H9 (cell line): ENCODE results near the gene ZFP64. TPM values are rescaled to one million over a fixed set of nuclear protein-coding genes. Genes with fewer than 3 reads are reported as not detected.

Source experiments
- DNase-seq: peaks from one replicate; pipeline ENCODE4 v3.0.0-alpha.2; 2017
- H2AFZ ChIP-seq: one replicate; pipeline ENCODE4 v1.6.1; 2013; ENCODE audit warnings: mild to moderate bottlenecking, low read length, control low read depth, moderate library complexity
- H2AK5ac ChIP-seq: 2 replicates; pipeline ENCODE4 v1.6.1; 2013; ENCODE audit warnings: low read length, control low read depth, mixed read lengths; ENCODE audit not compliant: insufficient read length
- H2BK120ac ChIP-seq: one replicate; pipeline ENCODE4 v1.6.1; 2013; ENCODE audit warnings: low read depth, mild to moderate bottlenecking, low read length, control low read depth, inconsistent platforms; ENCODE audit not compliant: poor library complexity, severe bottlenecking
- H2BK12ac ChIP-seq: 2 replicates; pipeline ENCODE4 v1.6.1; 2013; ENCODE audit warnings: low read length, control low read depth, mixed read lengths, low read depth; ENCODE audit not compliant: insufficient read length
- H2BK15ac ChIP-seq: 2 replicates; pipeline ENCODE4 v1.6.1; 2013; ENCODE audit warnings: low read depth, low read length, control low read depth
- H2BK20ac ChIP-seq: one replicate; pipeline ENCODE4 v1.6.1; 2013; ENCODE audit warnings: low read depth, mild to moderate bottlenecking, low read length, control low read depth, inconsistent platforms; ENCODE audit not compliant: poor library complexity, severe bottlenecking
- H2BK5ac ChIP-seq: 2 replicates; pipeline ENCODE4 v1.6.1; 2013; ENCODE audit warnings: low read length, control low read depth, mixed read lengths; ENCODE audit not compliant: insufficient read length
- H3K14ac ChIP-seq: 2 replicates; pipeline ENCODE4 v1.6.1; 2013; ENCODE audit warnings: low read length, control low read depth; ENCODE audit not compliant: insufficient read depth
- H3K18ac ChIP-seq: 2 replicates; pipeline ENCODE4 v1.6.1; 2013; ENCODE audit warnings: low read depth, mild to moderate bottlenecking, mixed read lengths, low read length, control low read depth; ENCODE audit not compliant: insufficient read length
- H3K23ac ChIP-seq: 2 replicates; pipeline ENCODE4 v1.6.1; 2013; ENCODE audit warnings: low read length, control low read depth, mixed read lengths, low read depth; ENCODE audit not compliant: insufficient read length
- H3K23me2 ChIP-seq: 2 replicates; pipeline ENCODE4 v1.6.1; 2013; ENCODE audit warnings: low read depth, mild to moderate bottlenecking, mixed read lengths, low read length, control low read depth; ENCODE audit not compliant: insufficient read length, poor library complexity, severe bottlenecking
- H3K27ac ChIP-seq: 2 replicates; pipeline ENCODE4 v1.5.1; 2013; ENCODE audit warnings: low read length, control low read depth, mixed read lengths, low read depth; ENCODE audit not compliant: insufficient read length
- H3K27me3 ChIP-seq: 2 replicates; pipeline ENCODE4 v1.6.1; 2013; ENCODE audit warnings: low read length, control low read depth, inconsistent platforms; ENCODE audit not compliant: insufficient read depth
- H3K4ac ChIP-seq: 2 replicates; pipeline ENCODE4 v1.6.1; 2013; ENCODE audit warnings: low read depth, mild to moderate bottlenecking, control low read depth, inconsistent platforms, low read length, moderate library complexity
- H3K4me1 ChIP-seq: 2 replicates; pipeline ENCODE4 v1.6.1; 2013; ENCODE audit warnings: low read length, control low read depth, inconsistent platforms; ENCODE audit not compliant: insufficient read depth
- H3K4me2 ChIP-seq: 2 replicates; pipeline ENCODE4 v1.6.1; 2013; ENCODE audit warnings: low read length, control low read depth, mixed read lengths; ENCODE audit not compliant: insufficient read length, insufficient read depth
- H3K56ac ChIP-seq: 2 replicates; pipeline ENCODE4 v1.6.1; 2013; ENCODE audit warnings: low read depth, mild to moderate bottlenecking, mixed read lengths, low read length, control low read depth; ENCODE audit not compliant: insufficient read length
- H3K79me1 ChIP-seq: 2 replicates; pipeline ENCODE4 v1.6.1; 2013; ENCODE audit warnings: low read depth, mild to moderate bottlenecking, moderate library complexity, low read length, control low read depth, inconsistent platforms; ENCODE audit not compliant: insufficient read depth, poor library complexity, severe bottlenecking
- H3K79me2 ChIP-seq: 2 replicates; pipeline ENCODE4 v1.6.1; 2013; ENCODE audit warnings: low read length, control low read depth, inconsistent platforms; ENCODE audit not compliant: insufficient read depth
- H3K9ac ChIP-seq: 2 replicates; pipeline ENCODE4 v1.6.1; 2013; ENCODE audit warnings: low read length, control low read depth, mixed read lengths; ENCODE audit not compliant: insufficient read length; ENCODE audit errors: extremely low read depth
- H3K9me3 ChIP-seq: one replicate; pipeline ENCODE4 v1.6.1; 2013; ENCODE audit warnings: low read depth, low read length, inconsistent platforms; ENCODE audit not compliant: control insufficient read depth
- H3T11ph ChIP-seq: one replicate; pipeline ENCODE4 v1.6.1; 2013; ENCODE audit warnings: mild to moderate bottlenecking, low read length, control low read depth, inconsistent platforms
- H4K20me1 ChIP-seq: one replicate; pipeline ENCODE4 v1.6.1; 2013; ENCODE audit not compliant: control insufficient read depth, insufficient read length, insufficient read depth
- H4K5ac ChIP-seq: 2 replicates; pipeline ENCODE4 v1.6.1; 2013; ENCODE audit warnings: low read depth, mild to moderate bottlenecking, mixed read lengths, low read length, control low read depth; ENCODE audit not compliant: insufficient read length
- H4K8ac ChIP-seq: replicated peaks from 2 replicates; pipeline ENCODE4 v1.6.1; 2013; ENCODE audit warnings: low read length, control low read depth, mixed read lengths, low read depth; ENCODE audit not compliant: insufficient read length
- H4K91ac ChIP-seq: 2 replicates; pipeline ENCODE4 v1.6.1; 2013; ENCODE audit warnings: low read depth, mild to moderate bottlenecking, moderate library complexity, mixed read lengths, low read length, control low read depth; ENCODE audit not compliant: insufficient read length
- H3K27ac Mint-ChIP-seq, 3 experiments: 2 replicates in 2 of 3; 3 replicates in 1 of 3; pipeline ENCODE4 v1.8.0; 2020 to 2021; ENCODE audit warnings: mixed read lengths in 3 of 3, mild to moderate bottlenecking in 1 of 3, moderate library complexity in 1 of 3
- H3K27me3 Mint-ChIP-seq: 2 replicates; pipeline ENCODE4 v1.8.0; 2021; ENCODE audit warnings: low read depth, mild to moderate bottlenecking, moderate library complexity, mixed read lengths
- H3K36me3 Mint-ChIP-seq, 3 experiments: 2 replicates in 2 of 3; 3 replicates in 1 of 3; pipeline ENCODE4 v1.8.0; 2020 to 2021; ENCODE audit warnings: low read depth in 3 of 3, mixed read lengths in 3 of 3; ENCODE audit not compliant: insufficient read depth in 1 of 3
- H3K4me1 Mint-ChIP-seq, 2 experiments: 2 replicates each; pipeline ENCODE4 v1.8.0; 2020; ENCODE audit warnings: mixed read lengths in 2 of 2
- H3K4me3 Mint-ChIP-seq, 2 experiments: 2 replicates in 1 of 2; 3 replicates in 1 of 2; pipeline ENCODE4 v1.8.0; 2020 to 2021; ENCODE audit warnings: mild to moderate bottlenecking in 2 of 2, mixed read lengths in 2 of 2, moderate library complexity in 1 of 2
- H3K9me3 Mint-ChIP-seq, 2 experiments: 2 replicates in 1 of 2; 3 replicates in 1 of 2; pipeline ENCODE4 v1.8.0; 2020; ENCODE audit warnings: mild to moderate bottlenecking in 2 of 2, mixed read lengths in 2 of 2, moderate library complexity in 1 of 2
- CTCF ChIP-seq: fragments of 200-600 bp; sonication (generic); conservative IDR thresholded peaks from 3 replicates; pipeline ENCODE4 v1.8.0; 2021; ENCODE audit warnings: antibody characterized with exemption, mild to moderate bottlenecking
- WGBS: extraction: QIAGEN DNeasy Blood & Tissue Kit; methylation state at CpG from one replicate; pipeline ENCODE4 v1.1.7; 2013; ENCODE audit warnings: missing lambda C conversion rate, low lambda C conversion rate, mixed read lengths; ENCODE audit not compliant: insufficient read length; ENCODE audit errors: extremely low coverage; 5-methylcytosine and 5-hydroxymethylcytosine counted together
- total RNA-seq: library from RNA; stranded (reverse); gene quantifications from 2 replicates; pipeline ENCODE4 v1.2.1, GENCODE V29; 2021

Gene ZFP64
- total RNA-seq, 1 experiment from 2014 or later = 29.2 TPM

- WGBS = no CpG with 5 or more reads among the region's 5 CpGs
- Histone ChIP-seq H3K27ac (no peak overlapping the region), H3T11ph (no peak overlapping the region), H3K18ac (no peak overlapping the region), H4K8ac (no peak overlapping the region), H2BK20ac (no peak overlapping the region), H3K79me2 (no peaks in the 10 kb centered on the region), H2BK120ac (no peak overlapping the region), H3K56ac (no peak overlapping the region), H2AK5ac (no peak overlapping the region), H3K79me1 (no peaks in the 10 kb centered on the region), H4K20me1 (no peaks in the 10 kb centered on the region), H3K4ac (no peak overlapping the region), H2AFZ (no peak overlapping the region), H3K4me1 (no peaks in the 10 kb centered on the region), H3K27me3 (no peaks in the 10 kb centered on the region), H2BK15ac (no peak overlapping the region), H3K23me2 (no peaks in the 10 kb centered on the region), H3K9me3 (no peaks in the 10 kb centered on the region), H2BK5ac (no peak overlapping the region), H3K14ac (no peak overlapping the region), H3K4me2 (no peak overlapping the region), H4K5ac (no peak overlapping the region), H2BK12ac (no peak overlapping the region), H4K91ac (no peak overlapping the region), H3K23ac (no peak overlapping the region), H3K9ac (no peak overlapping the region)
- DNase-seq = no peak
- H3K9me3 Mint-ChIP-seq = peaks cover 3 to 4% of the 10 kb centered on the region in 2 experiments; a peak in 2 of 5 replicates
- no peak for TF ChIP-seq CTCF
- H3K4me3 Mint-ChIP-seq = no peak overlapping the region
- H3K27me3 Mint-ChIP-seq = no peaks in the 10 kb centered on the region
- H3K4me1 Mint-ChIP-seq = no peaks in the 10 kb centered on the region
- no peaks in the 10 kb centered on the region; a peak in 1 of 7 replicates for H3K36me3 Mint-ChIP-seq
- no peak overlapping the region for H3K27ac Mint-ChIP-seq
Measured at GRCh38 chr20:52130406-52130805, 61.2 kb downstream of the ZFP64 start.
